ENCODE data around the gene TMEM40.
"Not testable (repeated sequence)": the region's sequence is repeated elsewhere in the genome, so short reads cannot be mapped to it uniquely, and the experiment has no call there.

Gene TMEM40

DNA sequence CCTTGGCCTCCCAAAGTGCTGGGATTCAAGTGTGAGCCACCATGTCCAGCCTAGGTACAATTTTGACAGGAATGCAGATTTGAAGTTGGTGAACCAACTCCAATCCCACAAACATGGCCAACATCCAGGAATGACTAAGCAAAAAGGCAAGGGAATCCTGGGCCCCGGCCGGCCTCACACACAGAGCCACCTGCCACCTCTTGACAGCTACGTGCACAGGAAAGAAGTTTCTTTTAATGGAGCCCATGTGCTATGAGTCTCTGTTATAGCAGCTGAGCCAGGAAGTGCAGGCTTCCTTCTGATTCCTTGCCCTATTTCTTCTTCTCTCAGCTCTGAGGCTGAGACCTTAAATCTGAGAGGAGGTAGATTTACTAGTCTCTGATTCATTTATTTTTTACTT is 8.8 kb downstream of the TMEM40 start:
- DNase-seq = no peak

DNA sequence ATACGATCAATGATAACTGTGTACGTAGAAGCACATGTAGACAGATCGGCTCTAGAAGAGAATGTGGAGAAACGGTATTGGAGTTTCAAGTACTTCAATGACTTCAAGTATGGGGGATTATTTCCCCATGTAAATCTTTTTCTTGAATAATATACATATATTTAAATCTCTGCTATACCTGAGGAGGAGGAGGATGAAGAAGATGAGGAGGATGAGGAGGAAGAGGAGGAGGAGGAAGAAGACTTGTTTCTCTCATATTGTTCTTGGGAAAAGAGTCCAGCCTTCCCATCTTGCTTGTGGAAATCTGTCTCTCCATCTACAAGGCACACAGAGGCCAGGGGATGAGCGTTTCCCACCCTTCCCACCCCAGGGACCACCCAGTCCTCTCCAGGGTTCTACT is 10.6 kb downstream of the TMEM40 start:
- no peak for DNase-seq

DNA sequence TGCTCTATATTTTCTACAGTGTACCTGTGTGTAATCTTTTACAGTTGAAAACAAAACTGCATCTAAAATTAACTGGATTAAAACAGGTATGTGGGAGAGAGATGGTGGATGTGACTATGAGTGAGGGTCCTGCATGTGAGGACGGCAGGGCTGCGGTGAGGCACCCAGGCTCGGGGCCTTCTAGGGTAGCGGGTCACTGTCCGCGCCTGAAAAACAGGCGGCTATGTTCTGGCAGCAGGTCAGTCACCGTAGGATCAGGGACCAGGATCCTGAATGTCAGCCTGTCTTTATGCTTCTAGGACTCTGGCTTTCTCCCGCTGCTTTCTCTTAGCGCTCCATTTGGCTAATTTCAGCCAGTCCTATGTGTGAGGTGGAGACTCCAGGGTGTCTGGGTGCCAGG is 12.6 kb downstream of the TMEM40 start:
- no peak for DNase-seq

DNA sequence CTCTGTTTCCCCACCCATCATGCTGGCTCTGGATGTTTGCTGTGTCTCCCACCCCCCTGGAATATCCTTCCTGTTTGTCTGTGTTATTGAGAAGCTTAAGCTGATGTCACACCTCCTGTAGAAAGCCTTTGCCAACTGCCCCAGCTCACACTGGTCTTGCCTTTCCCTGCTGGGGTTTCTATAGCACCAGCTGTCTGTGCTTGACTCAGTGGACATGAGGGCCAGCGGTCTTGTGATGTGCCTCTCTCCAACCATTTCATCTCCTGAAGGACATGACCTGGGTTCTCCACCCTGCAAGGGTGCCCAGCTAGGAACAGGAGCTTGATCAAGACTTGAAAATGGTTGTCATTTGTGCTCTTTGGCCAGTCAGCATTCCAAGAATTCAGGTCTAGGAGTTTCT is 14.7 kb downstream of the TMEM40 start:
- DNase-seq = no peak

DNA sequence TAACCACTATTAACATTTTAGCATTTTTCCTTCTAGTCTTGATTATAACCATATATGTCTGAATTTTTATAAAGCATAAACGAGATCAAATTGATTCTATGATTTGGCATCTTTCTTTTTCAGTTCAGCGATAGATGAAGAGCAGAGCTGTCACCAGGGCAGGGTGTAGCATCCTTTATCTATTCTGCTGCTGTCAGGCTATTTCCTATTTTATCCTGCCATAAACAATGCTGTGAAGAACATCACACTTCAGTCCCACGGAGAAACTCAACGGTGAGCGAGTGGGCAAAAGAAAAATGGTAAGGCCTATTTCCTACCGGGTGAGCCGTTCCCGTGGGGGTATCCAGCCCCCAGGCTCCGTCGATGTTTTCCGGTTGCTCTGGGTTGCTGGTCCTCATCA is 15.5 kb downstream of the TMEM40 start:
- DNase-seq = no peak

DNA sequence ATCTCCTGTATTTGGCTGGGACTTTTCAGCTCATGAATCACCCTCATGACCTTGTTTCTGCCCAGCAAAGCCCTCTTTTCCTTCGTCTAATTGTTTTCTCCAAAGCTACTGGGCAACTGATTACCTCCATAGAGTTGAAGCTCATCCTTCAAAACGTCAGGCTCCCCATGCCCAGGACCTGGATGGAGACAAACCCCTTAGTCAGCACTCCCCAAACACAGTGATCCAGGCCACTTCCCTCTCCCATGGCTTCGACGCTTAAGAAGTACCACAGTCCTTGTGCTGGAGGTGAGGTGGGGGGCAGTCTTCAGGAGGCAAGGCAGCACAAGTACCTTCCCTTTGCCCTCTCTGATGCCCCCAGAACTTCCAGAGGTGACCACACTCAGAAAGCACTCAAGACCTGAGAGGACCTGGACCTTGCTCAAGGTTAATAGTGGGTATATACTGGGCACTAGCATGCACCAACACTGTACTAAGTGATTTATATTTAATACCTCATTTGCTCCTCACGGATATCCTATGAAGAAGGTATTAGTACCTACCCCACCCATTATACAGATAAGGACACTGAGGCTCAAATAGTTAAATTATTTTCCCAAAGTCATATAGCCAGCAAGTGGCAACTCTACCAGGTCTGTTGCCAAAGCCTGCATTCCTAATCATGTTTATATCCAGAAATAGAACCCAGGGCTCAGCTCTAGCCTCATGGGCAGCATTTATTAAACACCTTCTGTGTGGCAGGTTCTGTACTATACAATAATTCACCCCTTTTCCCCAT is 16.5 kb downstream of the TMEM40 start:
- no peak for DNase-seq

DNA sequence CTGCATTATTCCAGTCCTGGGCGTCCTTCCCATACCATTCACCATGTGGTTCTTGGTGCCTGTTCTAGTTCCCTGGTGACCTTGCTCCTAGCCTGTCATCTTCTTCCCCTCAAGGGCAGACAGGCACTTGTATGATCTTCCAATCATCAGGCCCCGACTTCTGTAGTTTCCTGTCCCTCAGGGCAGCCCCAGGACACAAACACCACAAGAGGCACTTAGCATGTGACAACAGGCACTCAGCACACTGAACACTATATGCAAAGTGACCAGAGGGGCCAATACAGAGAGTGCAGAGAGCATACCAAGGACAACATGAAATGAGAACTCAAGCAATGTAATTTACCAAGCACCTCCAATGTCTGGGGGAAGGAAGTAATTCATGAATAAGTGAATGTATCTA is 17.9 kb downstream of the TMEM40 start:
- DNase-seq = peak; percentile 37

DNA sequence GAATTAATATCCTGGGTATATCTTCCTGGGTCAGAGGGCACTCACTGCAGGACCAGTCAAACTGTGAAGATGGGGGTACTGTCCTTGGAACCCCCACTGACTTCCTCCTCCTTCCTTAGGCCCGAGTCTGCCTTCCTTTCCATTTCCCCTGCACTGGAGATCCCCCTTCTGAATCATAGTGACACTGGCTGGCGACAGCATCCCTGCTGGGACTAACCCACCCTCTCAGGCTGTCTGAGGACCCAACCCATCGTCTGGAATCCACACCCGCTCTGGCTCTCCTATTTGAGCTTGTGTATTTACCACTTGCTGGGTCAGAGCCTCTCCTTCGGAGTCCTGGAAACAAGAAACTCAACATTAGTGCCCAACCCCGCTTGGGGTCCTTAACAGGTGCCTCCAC is 21.2 kb downstream of the TMEM40 start:
- DNase-seq = no peak

DNA sequence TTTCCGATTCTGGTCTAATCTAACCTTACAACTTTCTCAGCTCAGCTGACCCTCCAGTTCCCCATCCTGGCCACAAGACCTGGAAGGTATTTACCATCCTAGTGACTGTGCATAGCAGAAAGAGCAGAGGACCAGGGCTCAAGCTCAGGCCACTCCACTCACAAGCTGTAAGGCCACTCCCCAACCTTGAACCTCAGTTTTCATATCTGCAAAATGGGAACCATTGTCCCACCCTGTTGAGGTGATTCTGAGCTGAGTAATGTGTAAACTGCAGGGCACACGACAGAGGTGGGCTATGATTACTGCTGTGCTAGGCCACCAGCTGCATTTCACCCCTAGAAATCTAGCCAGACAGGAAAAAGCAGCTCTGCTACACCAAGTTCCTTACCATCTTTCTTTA is 21.7 kb downstream of the TMEM40 start:
- no peak for DNase-seq

DNA sequence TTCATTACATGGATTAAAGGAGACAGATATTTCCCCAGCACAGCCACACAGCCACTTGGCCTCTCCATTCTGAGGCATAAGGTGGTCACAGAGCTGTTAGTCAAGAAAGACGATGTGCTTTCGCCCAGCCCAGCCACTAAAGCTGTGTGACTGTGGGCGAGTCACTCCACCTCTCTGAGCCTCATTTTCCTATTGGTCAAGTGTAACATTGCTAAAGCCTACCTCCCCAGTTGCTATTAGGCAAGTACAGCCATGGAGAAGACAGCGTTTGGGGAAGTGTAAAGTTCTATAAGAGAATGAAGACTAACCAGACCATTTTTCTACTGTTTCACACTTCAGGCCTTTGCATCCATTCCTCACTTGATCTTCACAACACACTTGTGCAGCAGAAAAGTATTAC is 24.1 kb downstream of the TMEM40 start:
- DNase-seq = no peak

DNA sequence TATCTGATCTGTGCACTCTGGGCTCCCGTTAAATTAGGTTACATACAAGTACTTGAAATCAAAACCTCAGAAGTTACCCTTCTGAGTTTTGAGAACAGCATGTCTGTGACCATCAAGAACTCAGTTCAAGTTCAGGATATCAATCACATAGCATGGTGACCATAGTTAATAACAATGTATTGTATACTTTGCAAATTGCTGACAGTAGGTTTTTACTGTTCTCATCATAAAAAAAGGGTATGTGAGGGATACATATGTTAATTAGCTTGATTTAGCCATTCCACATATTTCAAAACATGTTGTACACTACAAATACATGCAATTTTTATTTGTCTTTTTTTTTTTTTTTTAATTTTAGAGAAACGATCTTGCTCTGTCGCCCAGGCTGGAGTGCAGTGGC is 25.5 kb downstream of the TMEM40 start:
- DNase-seq = no peak

DNA sequence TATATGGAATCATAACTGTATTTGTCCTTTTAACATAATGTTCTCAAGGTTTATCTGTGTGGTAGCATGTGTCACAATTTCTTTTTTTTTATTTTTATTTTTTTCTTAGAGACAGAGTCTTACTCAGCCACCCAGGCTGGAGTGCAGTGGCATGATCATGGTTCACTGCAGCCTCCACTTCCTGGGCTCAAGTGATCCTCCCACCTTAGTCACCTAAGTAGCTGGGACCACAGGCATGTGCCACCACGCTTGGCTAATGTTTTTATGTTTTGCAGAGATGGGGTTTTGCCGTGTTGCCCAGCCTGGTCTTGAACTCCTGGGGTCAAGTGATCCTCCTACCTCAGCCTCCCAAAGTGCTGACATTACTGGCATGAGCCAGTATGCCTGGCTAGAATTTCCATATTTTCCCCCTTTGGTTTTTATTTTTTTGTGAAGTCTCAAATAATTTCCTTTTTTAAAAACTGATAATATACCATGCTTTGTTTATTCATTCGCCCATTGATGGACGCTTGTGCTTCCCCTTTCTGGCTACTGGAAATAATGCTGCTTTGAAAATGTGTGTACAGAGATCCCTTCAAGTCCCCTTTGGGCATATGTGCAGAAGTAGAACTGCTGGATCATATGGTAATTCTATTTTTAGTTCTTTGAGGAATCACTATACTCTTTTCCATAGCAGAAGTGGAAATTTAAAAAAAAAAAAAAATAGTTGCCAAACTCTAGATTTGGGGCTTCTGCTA is 28.4 kb downstream of the TMEM40 start:
- no peak for DNase-seq

DNA sequence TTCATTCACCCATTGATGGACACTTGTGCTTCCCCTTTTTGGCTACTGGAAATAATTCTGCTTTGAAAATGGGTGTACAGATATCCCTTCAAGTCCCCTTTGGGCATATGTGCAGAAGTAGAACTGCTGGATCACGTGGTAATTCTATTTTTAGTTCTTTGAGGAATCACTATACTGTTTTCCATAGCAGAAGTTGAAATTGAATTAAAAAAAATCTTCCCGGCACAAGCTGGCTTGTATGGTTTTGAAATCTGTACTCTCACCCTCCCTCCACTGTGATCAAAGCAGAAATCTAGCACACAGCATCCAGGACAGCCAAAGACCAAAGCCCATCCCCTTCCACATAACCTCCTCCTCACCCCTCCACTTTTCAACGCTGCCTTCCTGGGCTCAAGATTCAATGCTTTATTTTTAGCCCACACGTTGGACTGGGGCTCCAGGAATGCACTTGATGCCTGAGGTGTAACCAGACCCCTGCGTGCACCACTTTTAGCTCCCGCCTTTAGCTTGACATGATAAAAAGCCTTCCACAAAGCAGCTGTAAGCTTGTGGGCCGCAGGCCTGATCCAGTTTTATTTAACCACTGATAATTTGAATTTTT is 29.9 kb downstream of the TMEM40 start:
- peak; percentile 48 for DNase-seq

DNA sequence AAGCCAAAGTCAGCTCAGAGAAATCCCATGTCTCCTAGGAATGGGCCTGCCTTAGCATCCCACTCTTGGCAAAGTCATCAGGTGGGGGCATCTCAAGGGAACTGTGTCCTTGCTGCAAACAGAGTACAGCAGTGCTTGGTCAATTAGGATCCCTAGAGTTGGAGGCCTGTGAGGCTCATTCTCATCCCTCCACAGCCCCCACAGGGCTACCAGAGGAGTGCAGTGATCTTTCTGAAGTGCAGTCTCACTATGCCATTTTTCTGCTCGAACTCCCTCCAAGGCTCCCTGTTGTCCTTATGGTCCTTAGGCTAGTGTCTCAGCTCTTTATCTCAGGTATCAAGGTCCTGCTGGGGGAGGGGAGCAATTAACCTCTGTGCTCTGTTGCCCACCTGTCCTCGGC is 31.1 kb downstream of the TMEM40 start:
- DNase-seq = no peak

DNA sequence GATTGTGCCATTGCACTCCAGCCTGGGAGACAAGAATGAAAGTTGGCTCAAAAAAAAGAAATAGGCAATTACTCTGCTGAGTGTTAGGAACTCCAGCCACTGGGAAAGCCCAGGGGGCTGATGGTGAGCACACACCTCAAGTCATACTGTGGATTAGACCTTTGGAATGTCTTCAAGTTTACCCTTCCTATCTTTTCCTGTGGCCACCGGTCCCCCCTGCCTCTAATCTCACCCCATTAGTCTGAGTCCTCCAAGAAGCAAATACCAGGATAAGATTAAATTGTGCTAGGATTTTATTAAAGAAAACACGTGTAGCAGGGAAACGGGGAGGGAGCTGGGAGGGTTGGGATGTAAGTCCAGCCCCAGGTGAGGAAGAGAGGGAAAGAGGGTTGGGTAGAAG is 31.6 kb downstream of the TMEM40 start:
- DNase-seq = no peak

DNA sequence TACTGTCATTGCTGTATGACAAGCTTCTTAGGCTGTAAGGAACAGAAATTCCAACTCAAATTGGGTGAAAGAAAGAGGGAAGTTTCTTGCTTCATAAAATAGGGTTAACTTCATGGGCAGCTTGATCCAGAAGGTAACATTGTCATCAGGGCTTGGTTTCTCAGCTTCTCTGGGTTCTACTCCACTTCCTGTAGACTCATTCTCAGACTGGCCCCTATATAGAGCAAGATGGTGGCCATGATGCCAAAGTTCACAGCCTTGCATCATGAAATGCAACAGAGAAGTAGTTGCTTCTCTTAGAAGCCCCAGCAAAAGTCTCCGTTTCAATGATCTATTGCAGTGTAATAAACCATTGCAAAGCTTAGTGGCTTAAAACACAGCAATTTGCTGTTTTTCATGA is 33.6 kb downstream of the TMEM40 start:
- no peak for DNase-seq

DNA sequence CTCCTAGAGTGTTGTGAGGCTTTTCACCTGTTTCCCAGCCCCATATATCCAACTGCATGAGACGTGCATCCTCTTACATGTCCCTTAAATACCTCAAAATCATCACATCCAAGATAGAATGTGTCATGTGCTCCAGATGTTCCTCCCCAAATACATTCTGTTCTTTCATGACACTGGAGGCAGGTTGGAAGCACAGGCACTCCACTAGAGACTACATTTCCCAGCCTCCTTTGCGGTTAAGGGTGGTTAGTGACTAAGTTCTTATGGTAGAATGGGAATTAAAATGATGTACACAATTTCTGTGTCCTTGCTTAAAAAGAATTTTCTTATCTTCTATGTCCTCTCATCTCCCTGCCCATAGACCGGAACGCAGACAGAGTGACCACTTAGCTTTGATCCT is 34.3 kb downstream of the TMEM40 start:
- no peak for DNase-seq

DNA sequence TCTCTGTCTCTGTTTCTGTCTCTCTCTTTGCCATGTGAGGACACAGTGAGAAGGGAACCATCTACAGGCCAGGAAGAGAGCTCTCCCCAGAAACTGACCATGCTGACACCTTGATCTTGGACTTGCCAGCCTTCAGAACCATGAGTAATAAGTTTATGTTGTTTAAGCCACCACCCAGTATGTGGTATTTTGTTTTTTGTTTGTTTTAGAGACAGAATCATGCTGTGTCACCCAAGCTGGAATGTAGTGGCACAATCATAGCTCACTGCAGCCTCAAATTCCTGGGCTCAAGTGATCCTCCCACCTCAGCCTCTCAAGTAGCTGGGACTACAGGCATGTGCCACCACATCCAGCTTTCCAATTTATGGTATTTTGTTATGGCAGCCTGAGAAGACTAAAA is 35.7 kb downstream of the TMEM40 start:
- not testable (repeated sequence) for DNase-seq

DNA sequence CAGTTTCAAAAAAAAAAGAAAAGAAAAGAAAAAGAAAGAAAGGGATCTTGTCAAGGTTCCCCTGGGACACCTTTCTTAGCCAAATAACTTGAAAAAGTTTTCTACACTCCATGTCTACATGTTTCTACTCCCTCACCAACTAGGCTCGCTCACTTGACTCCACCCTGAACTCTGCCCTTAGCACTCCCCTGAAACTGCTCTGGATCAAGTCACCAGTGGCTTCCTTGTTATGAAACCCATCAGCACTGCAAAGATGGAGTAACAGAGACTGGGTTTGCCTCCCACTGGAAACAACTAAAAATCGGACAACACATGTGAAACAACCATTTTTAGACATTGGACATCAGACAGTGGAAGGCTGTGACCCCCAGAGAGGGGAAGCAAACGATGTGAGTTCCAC is 36.8 kb downstream of the TMEM40 start:
- no peak for DNase-seq

DNA sequence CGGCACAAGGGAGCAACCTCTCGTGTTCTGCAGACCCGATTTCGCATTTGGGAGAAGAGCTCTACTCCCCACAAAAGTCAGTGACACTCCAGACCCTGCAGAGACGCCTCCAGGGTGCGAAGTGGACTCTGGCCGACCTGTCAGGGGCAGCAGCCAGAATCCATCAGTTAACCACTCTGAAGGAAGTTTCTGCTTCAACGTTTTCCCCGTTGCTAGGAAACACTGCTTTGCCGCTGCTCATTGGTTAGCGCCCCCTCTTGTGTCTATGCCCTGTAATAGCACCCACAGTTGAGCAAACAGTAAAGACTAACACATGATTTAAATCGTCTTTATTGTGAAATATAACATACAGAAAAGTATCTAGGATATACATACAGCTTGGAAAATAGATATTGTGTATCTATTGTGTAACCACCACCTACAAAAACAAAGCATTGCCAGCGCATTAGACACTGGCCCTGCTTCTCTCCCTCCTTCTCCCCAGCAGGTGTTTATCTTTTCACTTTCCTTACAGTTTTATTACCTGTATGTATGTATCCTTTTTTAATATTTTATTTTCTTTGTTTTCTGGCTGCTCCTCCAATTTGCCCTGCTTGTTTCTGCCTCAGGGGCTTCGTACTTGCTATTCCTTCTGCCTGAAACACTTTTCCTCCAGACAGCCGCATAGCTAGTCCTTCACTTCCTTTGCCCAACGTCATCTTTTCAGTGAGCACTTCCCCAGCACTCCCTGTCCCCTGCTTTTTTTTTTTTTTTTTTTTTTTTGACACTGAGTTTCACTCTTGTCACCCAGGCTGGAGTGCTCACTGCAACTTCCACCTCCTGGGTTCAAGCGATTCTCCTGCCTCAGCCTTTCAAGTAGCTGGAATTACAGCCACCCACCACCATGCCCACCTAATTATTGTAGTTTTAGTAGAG is 38.8 kb downstream of the TMEM40 start:
- peak; percentile 95 for DNase-seq

DNA sequence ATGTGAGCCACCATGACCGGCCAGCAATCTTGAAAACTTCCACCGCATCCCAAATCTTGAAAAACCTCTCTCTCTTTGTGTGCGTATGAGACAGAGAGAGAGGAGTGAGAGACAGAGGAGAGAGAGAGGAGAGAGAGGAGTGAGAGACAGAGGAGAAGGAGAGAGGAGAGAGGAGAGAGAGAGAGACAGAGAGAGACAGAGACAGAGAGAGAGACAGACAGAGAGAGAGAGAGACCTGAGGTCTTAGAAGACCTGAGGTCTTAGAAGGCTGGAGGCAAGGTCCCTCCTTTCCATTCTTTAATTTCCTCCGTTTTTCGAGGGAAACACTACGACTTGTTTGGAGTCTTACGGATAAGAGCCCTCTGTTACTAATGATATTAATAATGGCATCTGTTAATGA is 39.5 kb downstream of the TMEM40 start:
- no peak for DNase-seq

DNA sequence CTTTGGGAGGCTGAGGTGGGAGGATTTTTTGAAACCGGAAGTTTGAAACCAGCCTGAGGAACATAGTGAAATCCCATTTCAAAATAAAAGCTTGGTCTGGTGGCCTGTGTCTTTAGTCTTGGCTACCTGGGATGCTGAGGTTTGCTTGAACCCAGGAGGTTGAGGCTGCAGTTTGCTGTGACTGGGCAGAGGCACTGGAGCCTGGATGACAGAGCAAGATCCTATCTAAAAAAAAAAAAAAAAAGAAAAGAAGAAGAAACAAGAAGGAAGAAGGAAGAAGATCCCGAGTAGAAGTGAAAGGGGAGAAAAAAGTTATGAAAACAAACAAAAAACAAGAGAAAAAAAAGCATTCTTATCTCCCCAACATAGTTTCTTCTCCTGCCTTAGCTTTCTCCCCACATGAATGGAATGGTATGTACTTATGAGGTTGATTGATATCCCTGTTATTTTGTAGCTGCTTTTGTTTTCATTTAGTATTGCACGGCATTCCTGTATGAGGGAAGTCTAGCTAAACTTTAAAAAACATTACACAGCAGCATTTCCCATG is 42.4 kb downstream of the TMEM40 start:
- DNase-seq = no peak

DNA sequence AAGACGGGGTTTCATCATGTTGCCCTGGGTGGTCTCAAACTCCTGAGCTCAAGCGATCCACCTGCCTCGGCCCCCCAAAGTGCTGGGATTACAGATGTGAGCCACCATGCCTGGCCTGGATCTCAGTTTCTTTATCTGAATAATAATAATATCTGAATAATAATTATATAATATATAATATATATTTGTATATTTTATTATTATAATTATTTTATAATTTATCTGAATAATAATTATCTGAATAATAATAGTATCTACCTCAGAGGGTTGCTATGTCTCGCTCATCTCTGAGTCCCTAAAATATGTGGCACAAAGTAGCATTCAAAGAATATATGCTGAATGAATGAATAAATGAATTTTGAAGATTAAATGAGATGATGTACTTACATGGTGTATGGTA is 44.8 kb downstream of the TMEM40 start:
- DNase-seq = no peak
